HepG2 (cell line): ENCODE results near the gene GPR37. TPM values are rescaled to one million over a fixed set of nuclear protein-coding genes. Genes with fewer than 3 reads are reported as not detected.

Source experiments
- ATAC-seq: fragments of 200-7000 bp; cut with Tn5 transposase; 3 replicates; pipeline ENCODE4 v1.9.1; 2020; ENCODE audit warnings: mild to moderate bottlenecking, moderate library complexity
- BruUV-seq: library from RNA; stranded (reverse); fragments of 400-500 nt; replicated peaks from 2 replicates; lab custom pipeline; 2021; lab: Mats Ljungman, UMichigan
- CTCF ChIA-PET: fragments of 300-600 bp; formaldehyde crosslinking; extraction: SDS; loops from one replicate; lab custom pipeline; 2021; ENCODE audit warnings: low total read pairs, inconsistent platforms, low intra/inter-chr PET ratio; lab: Yijun Ruan, JAX
- POLR2A ChIA-PET: fragments of 350-600 bp; sonication (Branson Sonifier 250); formaldehyde crosslinking; loops from one replicate; lab custom pipeline; 2020; ENCODE audit warnings: antibody characterized with exemption, inconsistent platforms; lab: Yijun Ruan, JAX
- DNase-seq: peaks from one replicate; pipeline ENCODE4 v3.0.0-alpha.2; 2015; ENCODE audit warnings: low spot score
- FAIRE-seq: peaks from 3 replicates; lab custom pipeline; 2011; peaks lifted over from hg19 to GRCh38; lab: Jason Lieb, UNC
- H2AFZ ChIP-seq: one replicate; pipeline ENCODE4 v1.6.1; 2011; ENCODE audit warnings: low read length, inconsistent platforms
- H3K27ac ChIP-seq: fragments of 300-600 bp; 3 replicates; pipeline ENCODE4 v1.8.0; 2011; ENCODE audit warnings: mixed run types, mild to moderate bottlenecking, mixed read lengths, low read length, inconsistent platforms; ENCODE audit not compliant: insufficient read depth; ENCODE audit errors: extremely low read length
- H3K27me3 ChIP-seq, 2 experiments: fragments of 200-600 bp in 1 of 2; 2 replicates in 1 of 2; 3 replicates in 1 of 2; pipeline versions ENCODE4 v1.6.0 to v1.8.0; 2011; ENCODE audit warnings: low read length in 2 of 2, mild to moderate bottlenecking in 2 of 2, moderate library complexity in 2 of 2, inconsistent platforms in 1 of 2; ENCODE audit not compliant: insufficient read depth in 2 of 2, control insufficient read depth in 1 of 2
- H3K36me3 ChIP-seq, 2 experiments: fragments of 200-600 bp in 1 of 2; replicated peaks in 1 of 2; 2 replicates in 1 of 2; 3 replicates in 1 of 2; pipeline versions ENCODE4 v1.5.1 to v1.8.0; 2011; ENCODE audit warnings: low read length in 2 of 2, inconsistent platforms in 1 of 2; ENCODE audit not compliant: insufficient read depth in 2 of 2, control insufficient read depth in 1 of 2
- H3K4me1 ChIP-seq: 2 replicates; pipeline ENCODE4 v1.5.1; 2012; ENCODE audit warnings: low read length, inconsistent platforms; ENCODE audit not compliant: insufficient read depth
- H3K4me2 ChIP-seq: 2 replicates; pipeline ENCODE4 v1.6.0; 2011; ENCODE audit warnings: low read depth, low read length, inconsistent platforms
- H3K4me3 ChIP-seq, 3 experiments: fragments of 200-600 bp in 1 of 3; sonication (generic), shearing (Covaris generic) in 1 of 3; replicated peaks in 1 of 3; 2 replicates each; pipeline ENCODE4 v1.5.1; 2011 to 2016; ENCODE audit warnings: low read length in 3 of 3, inconsistent platforms in 2 of 3, low read depth in 2 of 3, mild to moderate bottlenecking in 2 of 3, control low read depth in 1 of 3, mixed read lengths in 1 of 3; ENCODE audit not compliant: insufficient read depth in 1 of 3
- H3K79me2 ChIP-seq: one replicate; pipeline ENCODE4 v1.6.1; 2011; ENCODE audit warnings: low read length, inconsistent platforms; ENCODE audit not compliant: insufficient read depth
- H3K9ac ChIP-seq: 2 replicates; pipeline ENCODE4 v1.6.0; 2011; ENCODE audit warnings: mild to moderate bottlenecking, low read depth, low read length, inconsistent platforms; ENCODE audit not compliant: insufficient read depth
- H3K9me3 ChIP-seq: 2 replicates; pipeline ENCODE4 v1.5.1; 2012; ENCODE audit warnings: mild to moderate bottlenecking, low read length
- H4K20me1 ChIP-seq: 2 replicates; pipeline ENCODE4 v1.6.0; 2011; ENCODE audit warnings: inconsistent platforms, mild to moderate bottlenecking, low read length, moderate library complexity; ENCODE audit not compliant: insufficient read depth
- EEA1 ChIP-seq: sonication (generic); formaldehyde crosslinking; IDR thresholded peaks from 2 replicates; pipeline ENCODE4 v1.5.1; 2020; ENCODE audit warnings: mild to moderate bottlenecking, missing genetic modification reagents, borderline replicate concordance
- FOSL2 ChIP-seq: sonication (generic); formaldehyde crosslinking; IDR thresholded peaks from 2 replicates; pipeline ENCODE4 v1.4.0; 2020; ENCODE audit warnings: missing genetic modification reagents
- NFYB ChIP-seq: sonication (generic); formaldehyde crosslinking; IDR thresholded peaks from 2 replicates; pipeline ENCODE4 v1.4.0; 2020; ENCODE audit warnings: missing genetic modification reagents
- NFYC ChIP-seq: IDR thresholded peaks from 2 replicates; pipeline ENCODE4 v1.6.1; 2016; ENCODE audit warnings: missing genetic modification reagents, missing compliant biosample characterization
- NRL ChIP-seq: sonication (generic); formaldehyde crosslinking; IDR thresholded peaks from 2 replicates; pipeline ENCODE4 v1.5.0; 2020; ENCODE audit warnings: missing genetic modification reagents, mild to moderate bottlenecking, moderate library complexity, borderline replicate concordance
- SYNCRIP ChIP-seq: fragments of 200-400 bp; formaldehyde crosslinking; IDR thresholded peaks from 2 replicates; pipeline ENCODE4 v1.6.1; 2018; ENCODE audit warnings: mild to moderate bottlenecking, low read depth, low read length; ENCODE audit not compliant: insufficient read depth
- XBP1 ChIP-seq: sonication (generic); formaldehyde crosslinking; IDR thresholded peaks from 2 replicates; pipeline ENCODE4 v1.5.0; 2020; ENCODE audit warnings: missing genetic modification reagents
- ZC3H4 ChIP-seq: sonication (generic); formaldehyde crosslinking; IDR thresholded peaks from 2 replicates; pipeline ENCODE4 v1.4.0; 2020; ENCODE audit warnings: missing genetic modification reagents, borderline replicate concordance
- WGBS: methylation state at CpG from one replicate; pipeline ENCODE4 v1.1.6; 2017; ENCODE audit warnings: low lambda C conversion rate; 5-methylcytosine and 5-hydroxymethylcytosine counted together
- in situ Hi-C: cut with HindIII; loops from 2 replicates; pipeline ENCODE4 v1.10.0; 2017; ENCODE audit warnings: low pct_unique_long_range_greater_than_20kb; ENCODE audit not compliant: extremely low pct_ligation_motif_present
- intact Hi-C: fragments of 100-400 bp; cut with micrococcal nuclease; formaldehyde crosslinking; loops from one replicate; pipeline ENCODE4 v1.10.0; 2022; ENCODE audit not compliant: unreplicated experiment
- polyA plus RNA-seq, 8 experiments: library from polyadenylated mRNA; depleted of rRNA in 3 of 8; stranded (reverse) in 7 of 8; unstranded in 1 of 8; fragments of >200 nt; fragmentation: Illumina TruSeq in 4 of 8; extraction: Trizol in 4 of 8; gene quantifications; 2 replicates each; pipeline versions ENCODE4 v1.2.1 to v1.2.3, GENCODE V29; 2011 to 2016; ENCODE audit warnings: low read depth in 4 of 8, missing spikeins in 1 of 8, mixed read lengths in 1 of 8; ENCODE audit not compliant: insufficient read depth in 1 of 8
- total RNA-seq, 5 experiments: library from RNA; depleted of rRNA; stranded (reverse); fragments of >200 nt; fragmentation: Illumina TruSeq; extraction: Trizol; gene quantifications; 2 replicates each; pipeline ENCODE4 v1.2.3, GENCODE V29; 2016; ENCODE audit warnings: low read depth in 1 of 5
- TF ChIP-seq, protein P1 (sequence below): sonication (generic); formaldehyde crosslinking; IDR thresholded peaks from 2 replicates; pipeline ENCODE4 v1.5.0; 2020; ENCODE audit warnings: missing genetic modification reagents
- TF ChIP-seq, protein P2 (sequence below): sonication (generic); formaldehyde crosslinking; IDR thresholded peaks from 2 replicates; pipeline ENCODE4 v1.8.1; 2023; ENCODE audit warnings: missing genetic modification reagents, inconsistent platforms, borderline replicate concordance

The GPR37 gene
- total and polyA plus RNA-seq, 2 of the 13 experiments (the other 11 are each of a cell fraction or from before 2014, with no cell fraction given) = not detected

DNA sequence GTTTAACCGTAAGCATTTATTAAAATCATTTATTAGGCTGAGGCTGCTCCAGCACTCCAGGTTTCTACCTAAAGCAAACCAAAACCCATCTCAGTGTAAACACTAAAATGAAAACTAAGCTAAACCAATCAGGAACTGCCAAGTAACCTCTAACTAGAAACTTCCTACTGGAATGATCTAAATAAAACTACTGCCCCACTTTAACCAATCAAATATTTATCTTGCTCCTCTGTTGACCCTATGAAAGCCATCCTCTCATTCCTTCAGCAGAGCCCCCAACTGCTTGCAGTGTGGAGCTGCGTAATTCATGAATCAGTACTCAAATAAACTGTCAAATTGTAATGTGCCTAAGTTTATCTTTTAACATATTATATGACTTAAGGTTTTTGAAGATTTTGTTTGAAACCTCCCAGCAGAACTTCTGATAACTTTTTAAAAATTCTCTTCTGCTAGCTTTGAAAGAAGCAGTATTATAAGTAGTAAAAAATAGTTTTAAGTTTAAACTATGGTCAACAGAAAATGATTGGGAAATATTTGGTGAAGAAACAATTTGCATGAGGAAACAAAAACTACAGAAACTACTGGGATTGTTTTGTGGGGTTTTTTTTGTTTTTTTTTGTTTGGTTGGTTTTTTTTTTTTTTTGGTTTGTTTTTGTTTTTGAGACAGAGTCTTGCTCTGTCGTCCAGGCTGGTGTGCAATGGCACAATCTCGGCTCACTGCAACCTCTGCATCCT lies 47.4 kb downstream of the GPR37 start:
- intact Hi-C loops = no loop called here
- Histone ChIP-seq H2AFZ (no peak overlapping the region), H3K9ac (no peak overlapping the region), H3K4me2 (peak overlapping the region; percentile 11; the same call in 1 of the 2 replicates), H3K27ac (no peak overlapping the region), H4K20me1 (no peaks in the 10 kb centered on the region), H3K36me3 (no peaks in the 10 kb centered on the region), H3K4me1 (0 out of 2 replicates have a peak, but pooled peaks cover 7% of the 10 kb centered on the region), H3K9me3 (no peaks in the 10 kb centered on the region), H3K27me3 (no peaks in the 10 kb centered on the region), H3K79me2 (no peaks in the 10 kb centered on the region), H3K4me3 (no peak overlapping the region)
- FAIRE-seq (no peak), DNase-seq (peak; percentile 35), ATAC-seq (peak; percentile 43; the same call in 2 of the 3 replicates)
- ChIA-PET CTCF (no interaction called here), POLR2A (no interaction called here)
- in situ Hi-C loops = no loop called here
- TF ChIP-seq XBP1 (peak; percentile 83; the same call in 1 of the 2 replicates), NRL (CRISPR knock-in tag) (no peak), FOSL2 (CRISPR knock-in tag) (0 out of 2 replicates have a peak, but pooled peaks have one; percentile 7), NFYB (0 out of 2 replicates have a peak, but pooled peaks have one; percentile 8), NFYC (CRISPR knock-in tag) (0 out of 2 replicates have a peak, but pooled peaks have one; percentile 20), EEA1 (no peak)
- TF ChIP-seq, protein P1, sequence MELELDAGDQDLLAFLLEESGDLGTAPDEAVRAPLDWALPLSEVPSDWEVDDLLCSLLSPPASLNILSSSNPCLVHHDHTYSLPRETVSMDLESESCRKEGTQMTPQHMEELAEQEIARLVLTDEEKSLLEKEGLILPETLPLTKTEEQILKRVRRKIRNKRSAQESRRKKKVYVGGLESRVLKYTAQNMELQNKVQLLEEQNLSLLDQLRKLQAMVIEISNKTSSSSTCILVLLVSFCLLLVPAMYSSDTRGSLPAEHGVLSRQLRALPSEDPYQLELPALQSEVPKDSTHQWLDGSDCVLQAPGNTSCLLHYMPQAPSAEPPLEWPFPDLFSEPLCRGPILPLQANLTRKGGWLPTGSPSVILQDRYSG = no peak
- BruUV-seq = no TSS peak
- WGBS = 17% methylated on average over 4 of the region's 4 CpGs

DNA sequence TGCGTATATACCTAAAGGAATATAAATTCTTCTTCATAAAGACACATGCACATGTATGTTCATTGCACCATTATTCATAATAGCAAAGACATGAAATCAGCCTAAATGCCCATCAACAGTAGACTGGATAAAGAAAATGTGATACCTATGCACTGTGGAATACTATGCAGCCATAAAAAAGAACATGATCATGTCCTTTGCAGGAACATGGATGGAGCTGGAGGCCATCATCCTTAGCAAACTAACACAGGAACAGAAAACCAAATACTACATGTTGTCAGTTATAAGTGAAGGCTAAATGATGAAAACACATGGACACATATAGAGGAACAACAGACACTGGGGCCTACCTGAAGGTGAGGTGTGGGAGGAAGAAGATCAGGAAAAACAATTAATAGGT lies 48.7 kb downstream of the GPR37 start:
- 95% methylated on average over 1 of the region's 1 CpG for WGBS
- DNase-seq = no peak
- intact Hi-C loops = no loop called here

More for the DNA sequence above, 48.7 kb downstream of the GPR37 start:
- H3K36me3 ChIP-seq = no peaks in the 10 kb centered on the region
- FAIRE-seq (no peak), ATAC-seq (no peak)
- no TSS peak for BruUV-seq
- H4K20me1 ChIP-seq = no peaks in the 10 kb centered on the region
- no peak overlapping the region for H3K27ac ChIP-seq
- H2AFZ ChIP-seq = no peak overlapping the region
- no peaks in the 10 kb centered on the region for H3K9me3 ChIP-seq
- H3K4me1 ChIP-seq = 0 out of 2 replicates have a peak, but pooled peaks cover 7% of the 10 kb centered on the region
- H3K79me2 ChIP-seq = no peaks in the 10 kb centered on the region
- CTCF ChIA-PET = no interaction called here
- H3K4me3 ChIP-seq = no peak overlapping the region
- POLR2A ChIA-PET = no interaction called here
- no peak overlapping the region for H3K4me2 ChIP-seq
- TF ChIP-seq, protein P2, sequence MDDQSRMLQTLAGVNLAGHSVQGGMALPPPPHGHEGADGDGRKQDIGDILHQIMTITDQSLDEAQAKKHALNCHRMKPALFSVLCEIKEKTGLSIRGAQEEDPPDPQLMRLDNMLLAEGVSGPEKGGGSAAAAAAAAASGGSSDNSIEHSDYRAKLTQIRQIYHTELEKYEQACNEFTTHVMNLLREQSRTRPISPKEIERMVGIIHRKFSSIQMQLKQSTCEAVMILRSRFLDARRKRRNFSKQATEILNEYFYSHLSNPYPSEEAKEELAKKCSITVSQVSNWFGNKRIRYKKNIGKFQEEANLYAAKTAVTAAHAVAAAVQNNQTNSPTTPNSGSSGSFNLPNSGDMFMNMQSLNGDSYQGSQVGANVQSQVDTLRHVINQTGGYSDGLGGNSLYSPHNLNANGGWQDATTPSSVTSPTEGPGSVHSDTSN = no peak
- TF ChIP-seq ZC3H4 (CRISPR knock-in tag) = no peak
- no peak for TF ChIP-seq SYNCRIP
- H3K27me3 ChIP-seq = no peaks in the 10 kb centered on the region
- H3K9ac ChIP-seq = no peak overlapping the region
- in situ Hi-C loops = no loop called here
